Astrocyte (in vitro differentiated cells and primary cell): ENCODE results near the gene CHRNB4.
"Not testable (repeated sequence)": the region's sequence is repeated elsewhere in the genome, so short reads cannot be mapped to it uniquely, and the experiment has no call there.

Experiments
- EZH2 ChIP-seq: IDR thresholded peaks from 2 replicates; pipeline ENCODE4 v1.6.1; 2012; ENCODE audit warnings: mild to moderate bottlenecking, low read length, inconsistent platforms; ENCODE audit not compliant: insufficient read depth
- TF ChIP-seq, protein P1 (sequence below): IDR thresholded peaks from 2 replicates; pipeline ENCODE4 v1.5.1; 2011; ENCODE audit warnings: low read depth, mild to moderate bottlenecking, inconsistent platforms, low read length, moderate library complexity; ENCODE audit not compliant: insufficient read depth

DNA sequence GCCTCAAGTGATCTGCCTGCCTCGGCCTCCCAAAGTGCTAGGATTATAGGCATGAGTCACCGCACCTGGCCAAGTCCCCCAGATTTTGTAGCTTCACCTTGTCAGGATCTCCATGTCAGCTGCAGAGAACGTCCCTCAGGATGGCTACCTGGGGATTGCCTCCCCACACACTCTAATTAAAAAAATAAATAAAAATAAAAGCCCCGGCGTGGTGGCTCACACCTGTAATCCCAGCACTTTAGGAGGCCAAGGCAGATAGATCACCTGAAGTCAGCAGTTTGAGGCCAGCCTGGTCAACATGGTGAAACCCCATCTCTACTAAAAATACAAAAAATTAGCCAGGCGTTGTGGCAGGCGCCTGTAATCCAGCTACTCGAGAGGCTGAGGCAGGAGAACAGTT is 42.6 kb upstream of the CHRNB4 start:
- TF ChIP-seq, protein P1, sequence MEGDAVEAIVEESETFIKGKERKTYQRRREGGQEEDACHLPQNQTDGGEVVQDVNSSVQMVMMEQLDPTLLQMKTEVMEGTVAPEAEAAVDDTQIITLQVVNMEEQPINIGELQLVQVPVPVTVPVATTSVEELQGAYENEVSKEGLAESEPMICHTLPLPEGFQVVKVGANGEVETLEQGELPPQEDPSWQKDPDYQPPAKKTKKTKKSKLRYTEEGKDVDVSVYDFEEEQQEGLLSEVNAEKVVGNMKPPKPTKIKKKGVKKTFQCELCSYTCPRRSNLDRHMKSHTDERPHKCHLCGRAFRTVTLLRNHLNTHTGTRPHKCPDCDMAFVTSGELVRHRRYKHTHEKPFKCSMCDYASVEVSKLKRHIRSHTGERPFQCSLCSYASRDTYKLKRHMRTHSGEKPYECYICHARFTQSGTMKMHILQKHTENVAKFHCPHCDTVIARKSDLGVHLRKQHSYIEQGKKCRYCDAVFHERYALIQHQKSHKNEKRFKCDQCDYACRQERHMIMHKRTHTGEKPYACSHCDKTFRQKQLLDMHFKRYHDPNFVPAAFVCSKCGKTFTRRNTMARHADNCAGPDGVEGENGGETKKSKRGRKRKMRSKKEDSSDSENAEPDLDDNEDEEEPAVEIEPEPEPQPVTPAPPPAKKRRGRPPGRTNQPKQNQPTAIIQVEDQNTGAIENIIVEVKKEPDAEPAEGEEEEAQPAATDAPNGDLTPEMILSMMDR = not testable (repeated sequence)
- TF ChIP-seq EZH2 = not testable (repeated sequence)
